Common myeloid progenitor, CD34-positive (primary cell): ENCODE data around the gene VPS41.

Experiments used
- CTCF ChIA-PET: fragments of 350-600 bp; sonication (Branson Sonifier 250); formaldehyde crosslinking; loops from one replicate; lab custom pipeline; 2021; ENCODE audit warnings: antibody characterized with exemption; lab: Charles Lee
- POLR2A ChIA-PET: fragments of 350-600 bp; sonication (Branson Sonifier 250); formaldehyde crosslinking; loops from one replicate; lab custom pipeline; 2021; ENCODE audit warnings: antibody characterized with exemption; lab: Charles Lee
- DNase-seq, 3 donors: peaks; one replicate each; pipeline versions ENCODE4 v3.0.0 to v3.0.0-alpha.2; 2013
- H3K27ac ChIP-seq, 2 experiments: 1 replicate in 1 of 2; 2 replicates in 1 of 2; pipeline ENCODE4 v1.7.0; 2013; ENCODE audit warnings: inconsistent platforms in 2 of 2, low read length in 2 of 2, mild to moderate bottlenecking in 2 of 2, low read depth in 1 of 2, moderate library complexity in 1 of 2; ENCODE audit not compliant: severe bottlenecking in 2 of 2, insufficient read depth in 1 of 2, poor library complexity in 1 of 2
- H3K27me3 ChIP-seq, 5 experiments: replicated peaks in 2 of 5; 1 replicate in 3 of 5; 2 replicates in 2 of 5; pipeline versions ENCODE4 v1.6.1 to v1.7.0; 2013; ENCODE audit warnings: low read length in 4 of 5, mild to moderate bottlenecking in 2 of 5, moderate library complexity in 2 of 5, inconsistent platforms in 1 of 5; ENCODE audit not compliant: insufficient read depth in 5 of 5, control insufficient read depth in 4 of 5
- H3K36me3 ChIP-seq, 4 experiments: 1 replicate in 2 of 4; 2 replicates in 2 of 4; pipeline versions ENCODE4 v1.6.1 to v1.7.0; 2013; ENCODE audit warnings: low read length in 3 of 4, control low read depth in 1 of 4, mild to moderate bottlenecking in 1 of 4; ENCODE audit not compliant: control insufficient read depth in 4 of 4, insufficient read depth in 4 of 4
- H3K4me1 ChIP-seq, 4 experiments: 1 replicate in 3 of 4; 2 replicates in 1 of 4; pipeline versions ENCODE4 v1.6.1 to v1.7.1; 2013; ENCODE audit warnings: low read length in 3 of 4, mild to moderate bottlenecking in 3 of 4, control low read depth in 1 of 4, inconsistent platforms in 1 of 4, moderate library complexity in 1 of 4; ENCODE audit not compliant: control insufficient read depth in 4 of 4, insufficient read depth in 4 of 4; ENCODE audit errors: control extremely low read depth in 1 of 4
- H3K4me3 ChIP-seq, 7 experiments: 1 replicate in 4 of 7; 2 replicates in 3 of 7; pipeline versions ENCODE4 v1.5.1 to v1.7.0; 2013; ENCODE audit warnings: mild to moderate bottlenecking in 7 of 7, low read length in 6 of 7, moderate library complexity in 6 of 7, inconsistent platforms in 2 of 7, low read depth in 2 of 7, control low read depth in 1 of 7; ENCODE audit not compliant: insufficient read depth in 4 of 7, control insufficient read depth in 1 of 7; ENCODE audit errors: extremely low read depth in 1 of 7
- H3K9me3 ChIP-seq, 5 experiments: 1 replicate in 4 of 5; 2 replicates in 1 of 5; pipeline versions ENCODE4 v1.6.1 to v1.7.1; 2013; ENCODE audit warnings: low read length in 4 of 5, mild to moderate bottlenecking in 2 of 5, inconsistent platforms in 1 of 5, low read depth in 1 of 5, moderate library complexity in 1 of 5; ENCODE audit not compliant: control insufficient read depth in 4 of 5, insufficient read depth in 2 of 5; ENCODE audit errors: control extremely low read depth in 1 of 5
- WGBS: methylation state at CpG from one replicate; pipeline ENCODE4 v1.1.5; 2013; ENCODE audit not compliant: insufficient coverage; 5-methylcytosine and 5-hydroxymethylcytosine counted together

The VPS41 gene

DNA sequence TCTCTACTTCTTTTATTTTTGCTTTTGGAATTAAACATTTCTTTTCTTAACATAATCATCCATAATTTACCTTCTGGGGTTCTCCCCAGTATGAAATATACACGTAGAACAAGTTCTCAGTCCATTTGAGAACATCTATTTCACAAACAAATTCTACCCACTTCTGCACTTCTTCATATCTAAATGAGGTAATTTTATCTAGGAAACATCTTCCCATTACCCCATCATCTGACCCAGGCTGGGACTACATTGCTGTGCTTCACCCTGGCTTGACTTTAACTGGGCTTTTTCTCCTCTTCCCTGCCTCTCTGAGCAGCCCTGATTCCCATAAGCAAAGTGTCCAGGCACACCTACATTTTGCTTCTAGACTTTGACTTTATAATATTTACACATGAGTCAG, 234.5 kb downstream of the VPS41 start:
- peaks cover 0 to 3% (median 0%) of the 10 kb centered on the region in 4 experiments for H3K4me1 ChIP-seq
- ChIA-PET CTCF (no interaction called here), POLR2A (no interaction called here)
- no peak overlapping the region for H3K4me3 ChIP-seq
- H3K36me3 ChIP-seq = no peaks in the 10 kb centered on the region
- H3K9me3 ChIP-seq = peaks cover 0 to 9% (median 0%) of the 10 kb centered on the region in 5 experiments
- no peak overlapping the region for H3K27ac ChIP-seq
- H3K27me3 ChIP-seq = no peaks in the 10 kb centered on the region
- no peak for DNase-seq
- no CpG with 5 or more reads among the region's 1 CpG for WGBS

DNA sequence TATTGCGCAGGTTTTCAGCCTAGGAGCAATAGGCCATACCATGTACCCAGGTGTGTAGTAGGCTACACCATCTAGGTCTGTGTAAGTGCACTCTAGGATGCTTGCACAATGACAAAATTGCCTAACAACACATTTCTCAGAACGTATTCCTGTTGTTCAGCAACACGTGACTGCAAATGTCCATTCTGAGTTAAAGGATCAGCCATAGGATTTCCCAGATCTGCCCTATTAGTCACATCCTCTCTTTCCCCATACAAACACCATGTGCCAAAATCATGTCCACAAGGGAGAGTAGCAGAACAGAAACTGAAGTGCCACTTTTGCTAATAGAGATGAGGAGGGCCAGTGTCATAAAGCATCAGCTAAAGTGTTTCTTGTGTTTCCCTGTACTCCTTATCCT, 235.2 kb downstream of the VPS41 start:
- H3K4me3 ChIP-seq = no peak overlapping the region
- no peak for DNase-seq
- H3K9me3 ChIP-seq = peaks cover 0 to 9% (median 0%) of the 10 kb centered on the region in 5 experiments
- no peaks in the 10 kb centered on the region for H3K36me3 ChIP-seq
- no peaks in the 10 kb centered on the region for H3K27me3 ChIP-seq
- no peak overlapping the region for H3K27ac ChIP-seq
- peaks cover 0 to 3% (median 0%) of the 10 kb centered on the region in 4 experiments for H3K4me1 ChIP-seq
- WGBS = 91% methylated on average over 3 of the region's 3 CpGs
- ChIA-PET POLR2A (no interaction called here), CTCF (interaction anchor here (1.2 kb wide), 1 partner anchor 13 kb away, joined by 5 read pairs; no protein-coding TSS in a partner anchor)
